MM.1S (cell line): ENCODE measurements around the gene DHX30.

Experiments used
- DNase-seq: peaks from one replicate; pipeline ENCODE4 v3.0.0-alpha.2; 2015
- H2AFZ ChIP-seq: fragments of 300-600 bp; sonication (generic); 2 replicates; pipeline ENCODE4 v1.6.0; 2016; ENCODE audit warnings: antibody characterized with exemption, low read length
- H3F3A ChIP-seq: fragments of 300-600 bp; sonication (generic); 2 replicates; pipeline ENCODE4 v1.6.1; 2016; ENCODE audit warnings: mild to moderate bottlenecking, antibody characterized with exemption, low read length, moderate library complexity, mixed read lengths; ENCODE audit not compliant: insufficient read depth
- H3K27ac ChIP-seq: fragments of 300-600 bp; sonication (generic); 2 replicates; pipeline ENCODE4 v1.5.1; 2016; ENCODE audit warnings: mild to moderate bottlenecking, low read length
- H3K27me3 ChIP-seq: fragments of 300-600 bp; sonication (generic); replicated peaks from 2 replicates; pipeline ENCODE4 v1.6.0; 2016; ENCODE audit warnings: low read length; ENCODE audit not compliant: insufficient read depth
- H3K36me3 ChIP-seq: fragments of 300-600 bp; sonication (generic); replicated peaks from 2 replicates; pipeline ENCODE4 v1.6.1; 2016; ENCODE audit warnings: mild to moderate bottlenecking, low read length, mixed read lengths; ENCODE audit not compliant: insufficient read depth
- H3K4me1 ChIP-seq: fragments of 300-600 bp; sonication (generic); 2 replicates; pipeline ENCODE4 v1.6.1; 2016; ENCODE audit warnings: low read length, mixed read lengths
- H3K4me2 ChIP-seq: fragments of 300-600 bp; sonication (generic); 2 replicates; pipeline ENCODE4 v1.6.0; 2016; ENCODE audit warnings: low read depth, low read length
- H3K4me3 ChIP-seq: fragments of 300-600 bp; sonication (generic); 2 replicates; pipeline ENCODE4 v1.5.1; 2016; ENCODE audit warnings: low read length, mixed read lengths
- H3K79me2 ChIP-seq: fragments of 300-600 bp; sonication (generic); 2 replicates; pipeline ENCODE4 v1.6.1; 2016; ENCODE audit warnings: mixed run types, low read length, mixed read lengths
- H3K9ac ChIP-seq: fragments of 300-600 bp; sonication (generic); 2 replicates; pipeline ENCODE4 v1.6.1; 2016; ENCODE audit warnings: low read length, mixed read lengths
- H3K9me2 ChIP-seq: fragments of 300-600 bp; sonication (generic); replicated peaks from 2 replicates; pipeline ENCODE4 v1.6.1; 2016; ENCODE audit warnings: mild to moderate bottlenecking, low read length, mixed read lengths; ENCODE audit not compliant: insufficient read depth
- H3K9me3 ChIP-seq: fragments of 300-600 bp; sonication (generic); replicated peaks from 2 replicates; pipeline ENCODE4 v1.6.1; 2016; ENCODE audit warnings: mild to moderate bottlenecking, low read length, mixed read lengths; ENCODE audit not compliant: insufficient read depth
- H4K20me1 ChIP-seq: fragments of 300-600 bp; sonication (generic); 2 replicates; pipeline ENCODE4 v1.6.1; 2016; ENCODE audit warnings: mild to moderate bottlenecking, low read length, moderate library complexity, mixed read lengths; ENCODE audit not compliant: insufficient read depth
- CTCF ChIP-seq: fragments of 300-600 bp; sonication (generic); IDR thresholded peaks from 2 replicates; pipeline ENCODE4 v1.5.1; 2016; ENCODE audit warnings: antibody characterized with exemption, low read length, mixed read lengths
- EZH2 ChIP-seq: fragments of 300-600 bp; sonication (generic); optimal IDR thresholded peaks from 2 replicates; pipeline ENCODE3; 2017; ENCODE audit warnings: low read depth, mild to moderate bottlenecking, antibody characterized with exemption, low read length, mixed read lengths
- EZH2phosphoT487 ChIP-seq: fragments of 300-600 bp; sonication (generic); IDR thresholded peaks from 2 replicates; pipeline ENCODE4 v1.6.1; 2018; ENCODE audit warnings: antibody characterized with exemption, low read length

The DHX30 gene

GRCh38 chr3:47846880-47847248, 43.9 kb downstream of the DHX30 start:
- H4K20me1 ChIP-seq: no peaks in the 10 kb centered on the region
- H2AFZ ChIP-seq: no peak overlapping the region
- no peak overlapping the region for H3K9ac ChIP-seq
- DNase-seq: no peak
- TF ChIP-seq EZH2 (no peak), EZH2phosphoT487 (no peak), CTCF (no peak)
- no peaks in the 10 kb centered on the region for H3K27me3 ChIP-seq
- no peaks in the 10 kb centered on the region for H3K9me2 ChIP-seq
- H3K79me2 ChIP-seq: no peaks in the 10 kb centered on the region
- H3K4me1 ChIP-seq: no peaks in the 10 kb centered on the region
- H3K4me3 ChIP-seq: no peak overlapping the region
- no peak overlapping the region for H3K27ac ChIP-seq
- H3F3A ChIP-seq: no peaks in the 10 kb centered on the region; the same call in 1 of the 2 replicates
- no peaks in the 10 kb centered on the region for H3K9me3 ChIP-seq
- H3K4me2 ChIP-seq: no peak overlapping the region
- H3K36me3 ChIP-seq: peaks cover 24% of the 10 kb centered on the region

GRCh38 chr3:47847260-47847659, 44.3 kb downstream of the DHX30 start:
- Histone ChIP-seq H4K20me1 (no peaks in the 10 kb centered on the region), H3K9me3 (no peaks in the 10 kb centered on the region), H3K27me3 (no peaks in the 10 kb centered on the region), H3K4me3 (no peak overlapping the region), H3K27ac (no peak overlapping the region), H3K9me2 (no peaks in the 10 kb centered on the region), H3K79me2 (no peaks in the 10 kb centered on the region), H2AFZ (no peak overlapping the region), H3K4me1 (no peaks in the 10 kb centered on the region), H3K36me3 (peaks cover 24% of the 10 kb centered on the region), H3K9ac (no peak overlapping the region), H3K4me2 (no peak overlapping the region), H3F3A (no peaks in the 10 kb centered on the region; the same call in 1 of the 2 replicates)
- DNase-seq: no peak
- TF ChIP-seq EZH2phosphoT487 (no peak), CTCF (no peak), EZH2 (no peak)

DNA sequence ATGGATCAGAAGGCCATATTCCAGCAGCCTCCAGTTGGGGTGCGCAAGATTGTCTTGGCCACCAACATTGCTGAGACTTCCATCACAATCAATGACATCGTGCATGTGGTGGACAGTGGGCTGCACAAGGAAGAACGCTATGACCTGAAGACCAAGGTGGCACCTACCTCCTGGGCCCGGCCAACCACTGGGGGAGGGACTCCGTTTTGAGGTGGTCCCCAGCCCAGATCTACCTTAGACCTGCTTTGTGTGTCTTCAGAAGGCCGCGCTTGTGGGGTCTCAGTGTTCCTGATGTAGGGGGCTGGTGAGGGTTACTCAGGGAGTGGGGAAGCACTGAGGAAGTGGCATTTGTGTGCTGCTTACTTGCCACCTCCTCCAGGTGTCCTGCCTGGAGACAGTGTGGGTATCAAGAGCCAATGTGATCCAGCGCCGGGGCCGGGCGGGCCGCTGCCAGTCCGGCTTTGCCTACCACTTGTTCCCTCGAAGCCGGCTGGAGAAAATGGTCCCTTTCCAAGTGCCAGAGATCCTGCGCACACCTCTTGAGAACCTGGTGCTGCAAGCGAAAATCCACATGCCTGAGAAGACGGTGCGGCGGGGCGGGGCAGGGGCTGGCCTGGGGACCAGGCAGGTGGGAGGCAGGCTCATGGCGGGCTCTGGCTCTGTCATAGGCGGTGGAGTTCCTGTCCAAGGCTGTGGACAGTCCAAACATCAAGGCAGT, 45.0 kb downstream of the DHX30 start:
- no peaks in the 10 kb centered on the region for H3K9me2 ChIP-seq
- TF ChIP-seq EZH2 (no peak), CTCF (no peak), EZH2phosphoT487 (no peak)

More for the DNA sequence above, 45.0 kb downstream of the DHX30 start:
- Histone ChIP-seq H3F3A (no peaks in the 10 kb centered on the region; the same call in 1 of the 2 replicates), H3K4me2 (no peak overlapping the region), H3K9me3 (no peaks in the 10 kb centered on the region), H4K20me1 (no peaks in the 10 kb centered on the region), H3K27ac (no peak overlapping the region), H3K79me2 (no peaks in the 10 kb centered on the region), H3K36me3 (peaks cover 19% of the 10 kb centered on the region), H3K4me3 (no peak overlapping the region), H2AFZ (no peak overlapping the region), H3K4me1 (no peaks in the 10 kb centered on the region), H3K27me3 (no peaks in the 10 kb centered on the region), H3K9ac (no peak overlapping the region)
- no peak for DNase-seq
